Fibroblast of skin of right biceps (primary cell): Measurements from ENCODE around the gene XPO6.

ENCODE experiments used
- DNase-seq: peaks from one replicate; pipeline ENCODE4 v3.0.0-alpha.2; 2013

Gene XPO6

GRCh38 chr16:28108590-28109247, 103.0 kb downstream of the XPO6 start:
- no peak for DNase-seq

- DNase-seq, result no peak
Measured at GRCh38 chr16:28107232-28107631, 104.5 kb downstream of the XPO6 start.

- DNase-seq, result no peak
Measured at GRCh38 chr16:28106467-28107215, 105.1 kb downstream of the XPO6 start.

GRCh38 chr16:28105954-28106353, 105.8 kb downstream of the XPO6 start:
- no peak for DNase-seq

- DNase-seq, result no peak
Measured at GRCh38 chr16:28105297-28105696, 106.5 kb downstream of the XPO6 start.

- no peak for DNase-seq
Measured at GRCh38 chr16:28104404-28104803, 107.4 kb downstream of the XPO6 start.

- no peak for DNase-seq
Measured at GRCh38 chr16:28103516-28104170, 108.1 kb downstream of the XPO6 start.

GRCh38 chr16:28101533-28101890, 110.3 kb downstream of the XPO6 start:
- DNase-seq, result no peak

- DNase-seq, result no peak
Measured at GRCh38 chr16:28100810-28101532, 110.8 kb downstream of the XPO6 start.

- DNase-seq, result no peak
Measured at GRCh38 chr16:28098959-28099945, 112.5 kb downstream of the XPO6 start.

GRCh38 chr16:28098171-28098958, 113.4 kb downstream of the XPO6 start:
- DNase-seq, result no peak

GRCh38 chr16:28096983-28097899, 114.5 kb downstream of the XPO6 start:
- DNase-seq, result no peak

GRCh38 chr16:28093385-28093725, 118.4 kb downstream of the XPO6 start:
- no peak for DNase-seq

- DNase-seq, result no peak
Measured at GRCh38 chr16:28092721-28093384, 118.9 kb downstream of the XPO6 start.

- DNase-seq, result no peak
Measured at GRCh38 chr16:28091656-28092055, 120.1 kb downstream of the XPO6 start.

GRCh38 chr16:28090646-28091377, 121.0 kb downstream of the XPO6 start:
- peak; percentile 63 for DNase-seq

- DNase-seq, result no peak
Measured at GRCh38 chr16:28089992-28090365, 121.8 kb downstream of the XPO6 start.

- no peak for DNase-seq
Measured at GRCh38 chr16:28089205-28089991, 122.4 kb downstream of the XPO6 start.
